Sigmoid colon (tissue), 4 donors: Measurements from ENCODE around the gene NISCH.

Experiments
- POLR2A ChIP-seq, 2 donors: fragments of 450-650 bp; IDR thresholded peaks; one replicate each; pipeline ENCODE4 v1.6.1; 2016; ENCODE audit warnings: antibody characterized with exemption in 2 of 2, mild to moderate bottlenecking in 2 of 2, moderate library complexity in 2 of 2
- POLR2AphosphoS5 ChIP-seq, 4 donors: sonication (generic); formaldehyde crosslinking; IDR thresholded peaks; one replicate each; pipeline ENCODE4 v1.6.1; 2017; ENCODE audit warnings: antibody characterized with exemption in 4 of 4

DNA sequence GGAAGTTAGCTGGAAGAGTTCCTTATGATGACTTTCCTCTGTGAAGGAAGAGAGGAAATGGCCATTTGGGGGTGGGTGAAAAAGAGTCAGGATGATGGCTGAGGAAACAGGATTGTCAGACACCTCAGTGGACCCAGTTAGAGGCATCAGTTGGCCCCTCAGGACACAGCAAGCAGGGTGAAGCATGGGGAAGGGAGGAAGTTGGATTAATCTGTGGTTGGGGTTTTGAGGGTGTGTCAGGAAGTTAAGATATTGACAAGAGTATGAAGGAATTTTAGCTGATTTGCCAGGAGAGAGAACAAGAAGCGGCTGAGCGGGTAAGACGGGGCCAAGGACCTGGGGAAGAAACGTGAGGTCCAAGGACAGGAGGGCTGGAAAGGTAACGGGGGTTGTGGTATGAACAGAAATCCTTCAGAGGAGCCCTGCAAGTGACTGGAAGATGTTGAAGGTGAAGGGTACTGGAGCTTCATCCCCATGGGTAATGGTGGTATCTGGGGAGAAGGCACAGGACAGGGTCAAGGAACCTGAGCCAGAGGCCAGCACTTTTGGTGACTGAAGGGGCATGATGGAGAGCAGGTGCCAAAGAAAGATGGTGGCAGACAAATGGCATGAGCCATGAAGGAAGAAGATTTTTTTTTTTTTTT, 83.7 kb downstream of the NISCH start:
- TF ChIP-seq POLR2AphosphoS5 (IDR thresholded peaks at IDR 0.05) (no peak), POLR2A (IDR thresholded peaks at IDR 0.05) (no peak)
